Measurements from ENCODE around the gene TTC22. TPM values are rescaled to one million over a fixed set of nuclear protein-coding genes. Genes with fewer than 3 reads are reported as not detected.

The TTC22 gene
- total RNA-seq, 1 donor from 2014 or later = 2.4 TPM

- H3K4me1 Mint-ChIP-seq (ENCODE audit: low read depth) = peaks cover 6% of the 10 kb centered on the region
- H3K4me3 Mint-ChIP-seq (ENCODE audit: low read depth) = no peak overlapping the region
- peaks cover 28% of the 10 kb centered on the region for H3K27me3 Mint-ChIP-seq
- DNase-seq (ENCODE audit: low spot score, unreplicated experiment) = no peak
- H3K27ac Mint-ChIP-seq = no peak overlapping the region
- H3K36me3 Mint-ChIP-seq (ENCODE audit: insufficient read depth) = no peaks in the 10 kb centered on the region
- no peak for TF ChIP-seq CTCF (IDR thresholded peaks at IDR 0.05; ENCODE audit: unreplicated experiment)
- no peaks in the 10 kb centered on the region for H3K9me3 Mint-ChIP-seq (ENCODE audit: low read depth)
Observed at GRCh38 chr1:54814571-54814970, 13.4 kb upstream of the TTC22 start.

- no peak for DNase-seq (ENCODE audit: low spot score, unreplicated experiment)
- H3K27ac Mint-ChIP-seq = no peak overlapping the region
- no peaks in the 10 kb centered on the region for H3K36me3 Mint-ChIP-seq (ENCODE audit: insufficient read depth)
- H3K9me3 Mint-ChIP-seq (ENCODE audit: low read depth) = no peaks in the 10 kb centered on the region
- peaks cover 6% of the 10 kb centered on the region for H3K4me1 Mint-ChIP-seq (ENCODE audit: low read depth)
- no peak for TF ChIP-seq CTCF (IDR thresholded peaks at IDR 0.05; ENCODE audit: unreplicated experiment)
- H3K27me3 Mint-ChIP-seq = peaks cover 28% of the 10 kb centered on the region
- H3K4me3 Mint-ChIP-seq (ENCODE audit: low read depth) = no peak overlapping the region
Observed at GRCh38 chr1:54814126-54814498, 13.0 kb upstream of the TTC22 start.

GRCh38 chr1:54813485-54814125 lies 12.5 kb upstream of the TTC22 start:
- Mint-ChIP-seq H3K4me1 (ENCODE audit: low read depth) (peaks cover 1% of the 10 kb centered on the region), H3K9me3 (ENCODE audit: low read depth) (no peaks in the 10 kb centered on the region), H3K4me3 (ENCODE audit: low read depth) (no peak overlapping the region), H3K36me3 (ENCODE audit: insufficient read depth) (no peaks in the 10 kb centered on the region), H3K27me3 (peaks cover 28% of the 10 kb centered on the region), H3K27ac (no peak overlapping the region)
- DNase-seq (ENCODE audit: low spot score, unreplicated experiment) = no peak
- TF ChIP-seq CTCF (IDR thresholded peaks at IDR 0.05; ENCODE audit: unreplicated experiment) = no peak

- Mint-ChIP-seq H3K9me3 (ENCODE audit: low read depth) (no peaks in the 10 kb centered on the region), H3K36me3 (ENCODE audit: insufficient read depth) (no peaks in the 10 kb centered on the region), H3K27ac (no peak overlapping the region), H3K27me3 (peaks cover 31% of the 10 kb centered on the region), H3K4me1 (ENCODE audit: low read depth) (peaks cover 1% of the 10 kb centered on the region), H3K4me3 (ENCODE audit: low read depth) (no peak overlapping the region)
- DNase-seq (ENCODE audit: low spot score, unreplicated experiment) = no peak
- TF ChIP-seq CTCF (IDR thresholded peaks at IDR 0.05; ENCODE audit: unreplicated experiment) = no peak
Observed at GRCh38 chr1:54812801-54813484, 11.8 kb upstream of the TTC22 start.

- Mint-ChIP-seq H3K9me3 (ENCODE audit: low read depth) (no peaks in the 10 kb centered on the region), H3K4me3 (ENCODE audit: low read depth) (no peak overlapping the region), H3K27ac (no peak overlapping the region), H3K36me3 (ENCODE audit: insufficient read depth) (no peaks in the 10 kb centered on the region), H3K27me3 (peaks cover 31% of the 10 kb centered on the region), H3K4me1 (ENCODE audit: low read depth) (peaks cover 1% of the 10 kb centered on the region)
- TF ChIP-seq CTCF (IDR thresholded peaks at IDR 0.05; ENCODE audit: unreplicated experiment) = no peak
- peak; percentile 7 for DNase-seq (ENCODE audit: low spot score, unreplicated experiment)
Observed at GRCh38 chr1:54811739-54812655, 10.9 kb upstream of the TTC22 start.

All from progenitor cell of endocrine pancreas (in vitro differentiated cells).